Measurements from ENCODE around the gene UBE4B. TPM values are rescaled to one million over a fixed set of nuclear protein-coding genes. Genes with fewer than 3 reads are reported as not detected.

Gene UBE4B
- total and polyA plus RNA-seq, 8 donors: 38.0 to 54.1 (median 48.3) TPM

GRCh38 chr1:10075732-10076131 lies 43.0 kb downstream of the UBE4B start:
- no peaks in the 10 kb centered on the region for H3K27me3 ChIP-seq
- ATAC-seq (no peak), DNase-seq (no peak)
- peaks cover 0 to 7% of the 10 kb centered on the region in 2 donors for H3K36me3 ChIP-seq
- H3K4me1 ChIP-seq: peaks cover 0 to 28% of the 10 kb centered on the region in 2 donors
- H3K9me3 ChIP-seq: no peaks in the 10 kb centered on the region
- H3K4me3 ChIP-seq: no peak overlapping the region
- TF ChIP-seq CTCF (IDR thresholded peaks at IDR 0.05): no peak
- no peak overlapping the region for H3K27ac ChIP-seq
- intact Hi-C loops (cut with DNase I): no loop called here

GRCh38 chr1:10078494-10078893 lies 45.7 kb downstream of the UBE4B start:
- intact Hi-C loops (cut with DNase I): no loop called here
- H3K27ac ChIP-seq: no peak overlapping the region
- no peak overlapping the region for H3K4me3 ChIP-seq
- ATAC-seq (no peak), DNase-seq (no peak)
- H3K27me3 ChIP-seq: no peaks in the 10 kb centered on the region
- H3K4me1 ChIP-seq: peaks cover 0 to 27% of the 10 kb centered on the region in 2 donors
- peaks cover 0 to 16% of the 10 kb centered on the region in 2 donors for H3K36me3 ChIP-seq
- H3K9me3 ChIP-seq: no peaks in the 10 kb centered on the region
- TF ChIP-seq CTCF (IDR thresholded peaks at IDR 0.05): no peak

GRCh38 chr1:10080523-10080922 lies 47.8 kb downstream of the UBE4B start:
- DNase-seq (no peak), ATAC-seq (no peak)
- no peak overlapping the region for H3K4me3 ChIP-seq
- no peaks in the 10 kb centered on the region for H3K27me3 ChIP-seq
- no peaks in the 10 kb centered on the region for H3K9me3 ChIP-seq
- peaks cover 0 to 8% of the 10 kb centered on the region in 2 donors for H3K4me1 ChIP-seq
- no peak overlapping the region for H3K27ac ChIP-seq
- peaks cover 0 to 12% of the 10 kb centered on the region in 2 donors for H3K36me3 ChIP-seq
- intact Hi-C loops (cut with DNase I): no loop called here
- no peak for TF ChIP-seq CTCF (IDR thresholded peaks at IDR 0.05)

GRCh38 chr1:10082785-10083479 lies 50.2 kb downstream of the UBE4B start:
- H3K4me1 ChIP-seq: peaks cover 0 to 8% of the 10 kb centered on the region in 2 donors
- H3K4me3 ChIP-seq: no peak overlapping the region
- ATAC-seq (no peak), DNase-seq (no peak)
- no peak overlapping the region for H3K27ac ChIP-seq
- TF ChIP-seq CTCF (IDR thresholded peaks at IDR 0.05): no peak
- H3K36me3 ChIP-seq: peaks cover 0 to 9% of the 10 kb centered on the region in 2 donors
- H3K9me3 ChIP-seq: no peaks in the 10 kb centered on the region
- intact Hi-C loops (cut with DNase I): no loop called here
- H3K27me3 ChIP-seq: no peaks in the 10 kb centered on the region

- no peaks in the 10 kb centered on the region for H3K27me3 ChIP-seq
- H3K36me3 ChIP-seq: peaks cover 0 to 9% of the 10 kb centered on the region in 2 donors
- ATAC-seq (no peak), DNase-seq (no peak)
- no peak overlapping the region for H3K4me3 ChIP-seq
- no peak overlapping the region for H3K27ac ChIP-seq
- no peaks in the 10 kb centered on the region for H3K4me1 ChIP-seq
- H3K9me3 ChIP-seq: no peaks in the 10 kb centered on the region
- TF ChIP-seq CTCF (IDR thresholded peaks at IDR 0.05): no peak
- intact Hi-C loops (cut with DNase I): no loop called here
Observed at GRCh38 chr1:10084045-10084444, 51.3 kb downstream of the UBE4B start.
